ENCODE results near the gene TTYH2. TPM values are rescaled to one million over a fixed set of nuclear protein-coding genes. Genes with fewer than 3 reads are reported as not detected.
A peak's percentile ranks its signal among the peaks of the same experiment; 100 is the strongest.

The TTYH2 gene
- polyA plus RNA-seq, 1 of the 3 experiments (the other 2 are of a cell fraction) = 16.1 TPM

GRCh38 chr17:74227271-74228080, 14.1 kb downstream of the TTYH2 start:
- CTCF ChIA-PET = interaction anchor here (1.1 to 2.5 kb wide), 4 partner anchors 9 to 69 kb away, joined by 3 to 6 read pairs (median 4); no protein-coding TSS in a partner anchor
- no peaks in the 10 kb centered on the region for H3K9me3 ChIP-seq
- WGBS (ENCODE audit: low lambda C conversion rate) = 86% methylated on average over 10 of the region's 10 CpGs

GRCh38 chr17:74228306-74228978, 15.1 kb downstream of the TTYH2 start:
- Histone ChIP-seq H3K27me3 (ENCODE audit: insufficient read depth) (no peaks in the 10 kb centered on the region), H3K4me3 (ENCODE audit: low read depth in 2 of 2, low read length in 1 of 2) (no peak overlapping the region), H3K36me3 (replicated peaks in 1 of 2; ENCODE audit: control insufficient read depth in 1 of 2, insufficient read depth in 2 of 2, low read length in 1 of 2) (no peaks in the 10 kb centered on the region), H3K9ac (no peak overlapping the region), H3K27ac (ENCODE audit: low read depth in 2 of 2, low read length in 1 of 2) (no peak overlapping the region), H3K9me2 (no peaks in the 10 kb centered on the region), H3F3A (replicated peaks; ENCODE audit: insufficient read depth) (no peaks in the 10 kb centered on the region), H3K9me3 (no peaks in the 10 kb centered on the region), H3K4me1 (ENCODE audit: control insufficient read depth in 1 of 2, insufficient read depth in 2 of 2, low read depth in 1 of 2, low read length in 1 of 2) (peaks cover 0 to 6% of the 10 kb centered on the region in 2 experiments; a peak in 1 of 4 replicates), H2AFZ (ENCODE audit: low read depth) (no peak overlapping the region), H3K79me2 (ENCODE audit: insufficient read depth) (no peaks in the 10 kb centered on the region), H3K4me2 (no peak overlapping the region), H4K20me1 (ENCODE audit: insufficient read depth) (no peaks in the 10 kb centered on the region)
- ChIA-PET CTCF (interaction anchor here (0.6 to 2.5 kb wide), 4 partner anchors 9 to 68 kb away, joined by 3 to 6 read pairs (median 3); no protein-coding TSS in a partner anchor), POLR2A (no interaction called here)
- WGBS (ENCODE audit: low lambda C conversion rate) = 80% methylated on average over 5 of the region's 5 CpGs
- TF ChIP-seq PBX3 (IDR thresholded peaks at IDR 0.05) = peak; percentile 44
- TF ChIP-seq YY1 (IDR thresholded peaks at IDR 0.05; ENCODE audit: low read depth) = no peak
- no peak for DNase-seq

More at GRCh38 chr17:74227271-74228080, 14.1 kb downstream of the TTYH2 start:
- no peaks in the 10 kb centered on the region for H3F3A ChIP-seq (replicated peaks; ENCODE audit: insufficient read depth)
- no peaks in the 10 kb centered on the region for H3K36me3 ChIP-seq (replicated peaks in 1 of 2; ENCODE audit: control insufficient read depth in 1 of 2, insufficient read depth in 2 of 2, low read length in 1 of 2)
- DNase-seq = no peak
- H3K27ac ChIP-seq (ENCODE audit: low read depth in 2 of 2, low read length in 1 of 2) = no peak overlapping the region
- H3K9ac ChIP-seq = no peak overlapping the region
- no peak overlapping the region for H3K4me3 ChIP-seq (ENCODE audit: low read depth in 2 of 2, low read length in 1 of 2)
- no peak overlapping the region for H3K4me2 ChIP-seq
- TF ChIP-seq EZH2phosphoT487 (IDR thresholded peaks at IDR 0.05; ENCODE audit: borderline replicate concordance, low read depth) (no peak), TAF1 (IDR thresholded peaks at IDR 0.05; ENCODE audit: borderline replicate concordance, low read depth, low read length) (no peak), ELF1 (IDR thresholded peaks at IDR 0.05) (no peak), NRF1 (IDR thresholded peaks at IDR 0.05; ENCODE audit: low read depth, low read length) (no peak), FOSL2 (IDR thresholded peaks at IDR 0.05; ENCODE audit: borderline replicate concordance, low read depth) (no peak), NFIC (IDR thresholded peaks at IDR 0.05; ENCODE audit: borderline replicate concordance) (no peak), USF2 (IDR thresholded peaks at IDR 0.05; ENCODE audit: borderline replicate concordance, low read depth, low read length) (no peak), FOXJ3 (CRISPR knock-in tag; IDR thresholded peaks at IDR 0.05) (no peak)
- TF ChIP-seq, protein P1, sequence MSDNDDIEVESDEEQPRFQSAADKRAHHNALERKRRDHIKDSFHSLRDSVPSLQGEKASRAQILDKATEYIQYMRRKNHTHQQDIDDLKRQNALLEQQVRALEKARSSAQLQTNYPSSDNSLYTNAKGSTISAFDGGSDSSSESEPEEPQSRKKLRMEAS (IDR thresholded peaks at IDR 0.05; ENCODE audit: low read depth) = no peak
- TF ChIP-seq, protein P2, sequence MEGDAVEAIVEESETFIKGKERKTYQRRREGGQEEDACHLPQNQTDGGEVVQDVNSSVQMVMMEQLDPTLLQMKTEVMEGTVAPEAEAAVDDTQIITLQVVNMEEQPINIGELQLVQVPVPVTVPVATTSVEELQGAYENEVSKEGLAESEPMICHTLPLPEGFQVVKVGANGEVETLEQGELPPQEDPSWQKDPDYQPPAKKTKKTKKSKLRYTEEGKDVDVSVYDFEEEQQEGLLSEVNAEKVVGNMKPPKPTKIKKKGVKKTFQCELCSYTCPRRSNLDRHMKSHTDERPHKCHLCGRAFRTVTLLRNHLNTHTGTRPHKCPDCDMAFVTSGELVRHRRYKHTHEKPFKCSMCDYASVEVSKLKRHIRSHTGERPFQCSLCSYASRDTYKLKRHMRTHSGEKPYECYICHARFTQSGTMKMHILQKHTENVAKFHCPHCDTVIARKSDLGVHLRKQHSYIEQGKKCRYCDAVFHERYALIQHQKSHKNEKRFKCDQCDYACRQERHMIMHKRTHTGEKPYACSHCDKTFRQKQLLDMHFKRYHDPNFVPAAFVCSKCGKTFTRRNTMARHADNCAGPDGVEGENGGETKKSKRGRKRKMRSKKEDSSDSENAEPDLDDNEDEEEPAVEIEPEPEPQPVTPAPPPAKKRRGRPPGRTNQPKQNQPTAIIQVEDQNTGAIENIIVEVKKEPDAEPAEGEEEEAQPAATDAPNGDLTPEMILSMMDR (IDR thresholded peaks at IDR 0.05) = no peak
- H3K4me1 ChIP-seq (ENCODE audit: control insufficient read depth in 1 of 2, insufficient read depth in 2 of 2, low read depth in 1 of 2, low read length in 1 of 2) = no peaks in the 10 kb centered on the region; a peak in 1 of 4 replicates
- no peaks in the 10 kb centered on the region for H3K9me2 ChIP-seq
- no peaks in the 10 kb centered on the region for H3K79me2 ChIP-seq (ENCODE audit: insufficient read depth)
- POLR2A ChIA-PET = interaction anchor here (0.7 kb wide), 1 partner anchor 14 kb away, joined by 5 read pairs; no protein-coding TSS in a partner anchor
- no peaks in the 10 kb centered on the region for H3K27me3 ChIP-seq (ENCODE audit: insufficient read depth)
- H4K20me1 ChIP-seq (ENCODE audit: insufficient read depth) = no peaks in the 10 kb centered on the region
- H2AFZ ChIP-seq (ENCODE audit: low read depth) = no peak overlapping the region

Measured in SK-N-SH (cell line).